ENCODE data around the gene EFNA4.

DNA sequence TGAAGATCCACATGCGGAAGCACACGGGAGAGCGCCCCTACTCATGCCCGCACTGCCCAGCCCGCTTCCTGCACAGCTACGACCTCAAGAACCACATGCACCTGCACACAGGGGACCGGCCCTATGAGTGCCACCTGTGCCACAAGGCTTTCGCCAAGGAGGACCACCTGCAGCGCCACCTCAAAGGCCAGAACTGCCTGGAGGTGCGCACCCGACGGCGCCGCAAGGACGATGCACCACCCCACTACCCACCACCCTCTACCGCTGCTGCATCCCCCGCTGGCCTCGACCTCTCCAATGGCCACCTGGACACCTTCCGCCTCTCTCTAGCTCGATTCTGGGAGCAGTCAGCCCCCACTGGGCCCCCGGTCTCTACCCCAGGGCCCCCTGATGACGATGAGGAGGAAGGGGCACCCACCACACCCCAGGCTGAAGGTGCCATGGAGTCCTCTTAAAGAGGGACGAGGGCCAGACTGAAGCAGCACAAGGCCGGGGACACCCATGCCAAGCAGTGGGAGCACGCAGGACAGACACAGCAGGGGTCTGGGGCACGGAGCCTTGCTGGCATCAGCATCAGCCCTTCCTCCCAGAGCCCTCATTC is 47.2 kb upstream of the EFNA4 start:
- TF ChIP-seq, protein P1, sequence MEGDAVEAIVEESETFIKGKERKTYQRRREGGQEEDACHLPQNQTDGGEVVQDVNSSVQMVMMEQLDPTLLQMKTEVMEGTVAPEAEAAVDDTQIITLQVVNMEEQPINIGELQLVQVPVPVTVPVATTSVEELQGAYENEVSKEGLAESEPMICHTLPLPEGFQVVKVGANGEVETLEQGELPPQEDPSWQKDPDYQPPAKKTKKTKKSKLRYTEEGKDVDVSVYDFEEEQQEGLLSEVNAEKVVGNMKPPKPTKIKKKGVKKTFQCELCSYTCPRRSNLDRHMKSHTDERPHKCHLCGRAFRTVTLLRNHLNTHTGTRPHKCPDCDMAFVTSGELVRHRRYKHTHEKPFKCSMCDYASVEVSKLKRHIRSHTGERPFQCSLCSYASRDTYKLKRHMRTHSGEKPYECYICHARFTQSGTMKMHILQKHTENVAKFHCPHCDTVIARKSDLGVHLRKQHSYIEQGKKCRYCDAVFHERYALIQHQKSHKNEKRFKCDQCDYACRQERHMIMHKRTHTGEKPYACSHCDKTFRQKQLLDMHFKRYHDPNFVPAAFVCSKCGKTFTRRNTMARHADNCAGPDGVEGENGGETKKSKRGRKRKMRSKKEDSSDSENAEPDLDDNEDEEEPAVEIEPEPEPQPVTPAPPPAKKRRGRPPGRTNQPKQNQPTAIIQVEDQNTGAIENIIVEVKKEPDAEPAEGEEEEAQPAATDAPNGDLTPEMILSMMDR (IDR thresholded peaks at IDR 0.05), result no peak
- no peak for TF ChIP-seq EZH2 (IDR thresholded peaks at IDR 0.05)
- no peak for TF ChIP-seq EZH2phosphoT487 (IDR thresholded peaks at IDR 0.05)
